Vagina (tissue), 1 donor: ENCODE results near the gene MGME1. TPM values are rescaled to one million over a fixed set of nuclear protein-coding genes. Genes with fewer than 3 reads are reported as not detected.

Experiments used
- small RNA-seq: library from RNA; depleted of rRNA; stranded (forward); fragments of <200 nt; gene quantifications from one replicate; pipeline ENCODE3, GENCODE V24; 2016
- total RNA-seq: library from RNA; depleted of rRNA; stranded (reverse); fragments of >200 nt; gene quantifications from one replicate; pipeline ENCODE4 v1.2.3, GENCODE V29; 2016

The MGME1 gene
- total RNA-seq, 1 donor from 2014 or later, result 8.6 TPM

Small RNAs within 50 kb of the gene (small RNA-seq; reads per million reads assigned to genes)
- gene SNORD17, result 825 reads per million, percentile 99 among the genes with 10 or more reads in this experiment

Other genes with a start within 250 kb of the MGME1 start
- 159 TPM for gene SNX5, start 224 bp upstream of the MGME1 start, total RNA-seq
- gene OVOL2, start 88.9 kb downstream of the MGME1 start, total RNA-seq, result 9.3 TPM
- 11.5 TPM for gene KAT14, start 168.8 kb downstream of the MGME1 start, total RNA-seq
- 6.1 TPM for gene PET117, start 168.8 kb downstream of the MGME1 start, total RNA-seq